Endodermal cell (in vitro differentiated cells): Measurements from ENCODE around the gene ANKRD6. TPM values are rescaled to one million over a fixed set of nuclear protein-coding genes. Genes with fewer than 3 reads are reported as not detected.
"Not testable (repeated sequence)": the region's sequence is repeated elsewhere in the genome, so short reads cannot be mapped to it uniquely, and the experiment has no call there.

Source experiments
- DNase-seq: peaks from one replicate; pipeline ENCODE4 v3.0.0-alpha.2; 2017
- H3K27ac ChIP-seq: 2 replicates; pipeline ENCODE4 v1.5.1; 2013; ENCODE audit warnings: mild to moderate bottlenecking, low read depth, low read length, moderate library complexity
- H3K27me3 ChIP-seq: 2 replicates; pipeline ENCODE4 v1.6.1; 2013; ENCODE audit warnings: mild to moderate bottlenecking, low read length, moderate library complexity; ENCODE audit not compliant: insufficient read depth, control insufficient read depth, poor library complexity, severe bottlenecking
- H3K36me3 ChIP-seq: 2 replicates; pipeline ENCODE4 v1.7.0; 2013; ENCODE audit warnings: mild to moderate bottlenecking, low read length, moderate library complexity; ENCODE audit not compliant: control insufficient read depth, insufficient read depth
- H3K4me1 ChIP-seq: one replicate; pipeline ENCODE4 v1.7.0; 2013; ENCODE audit warnings: low read length; ENCODE audit not compliant: control insufficient read depth, insufficient read depth
- H3K4me3 ChIP-seq: 2 replicates; pipeline ENCODE4 v1.5.1; 2013; ENCODE audit warnings: mild to moderate bottlenecking, low read length, moderate library complexity
- H3K9ac ChIP-seq: 2 replicates; pipeline ENCODE4 v1.6.1; 2013; ENCODE audit warnings: mild to moderate bottlenecking, low read length, moderate library complexity; ENCODE audit not compliant: poor library complexity, severe bottlenecking; ENCODE audit errors: extremely low read depth
- H3K9me3 ChIP-seq: 2 replicates; pipeline ENCODE4 v1.6.1; 2013; ENCODE audit warnings: mild to moderate bottlenecking, low read length, moderate library complexity; ENCODE audit not compliant: control insufficient read depth
- H3K27ac Mint-ChIP-seq: 2 replicates; pipeline ENCODE4 v1.8.0; 2020; ENCODE audit warnings: mixed read lengths
- H3K27me3 Mint-ChIP-seq: 2 replicates; pipeline ENCODE4 v1.8.0; 2021; ENCODE audit warnings: mild to moderate bottlenecking, mixed read lengths; ENCODE audit not compliant: insufficient read depth
- H3K36me3 Mint-ChIP-seq: 2 replicates; pipeline ENCODE4 v1.8.0; 2020; ENCODE audit warnings: low read depth, mixed read lengths
- H3K4me1 Mint-ChIP-seq: 2 replicates; pipeline ENCODE4 v1.8.0; 2020; ENCODE audit warnings: mixed read lengths
- H3K4me3 Mint-ChIP-seq: 2 replicates; pipeline ENCODE4 v1.8.0; 2020; ENCODE audit warnings: mild to moderate bottlenecking, moderate library complexity, mixed read lengths
- H3K9me3 Mint-ChIP-seq: 2 replicates; pipeline ENCODE4 v1.8.0; 2020; ENCODE audit warnings: mild to moderate bottlenecking, mixed read lengths
- CTCF ChIP-seq: fragments of 200-600 bp; sonication (generic); conservative IDR thresholded peaks from 2 replicates; pipeline ENCODE4 v1.5.0; 2021; ENCODE audit warnings: antibody characterized with exemption, mild to moderate bottlenecking
- WGBS, 2 experiments: methylation state at CpG; one replicate each; pipeline versions ENCODE4 v1.1.5 to v1.1.7; 2013; ENCODE audit warnings: missing lambda C conversion rate in 2 of 2, mixed read lengths in 1 of 2; ENCODE audit not compliant: insufficient coverage in 1 of 2, insufficient read length in 1 of 2; 5-methylcytosine and 5-hydroxymethylcytosine counted together
- total RNA-seq, 2 donors: library from RNA; stranded (reverse); fragmentation: NEBNext Ultra II Directional in 1 of 2; extraction: Animal tissue kit (Norgen Biotek cat#: 25700) in 1 of 2; gene quantifications; 2 replicates in 1 of 2; 3 replicates in 1 of 2; pipeline ENCODE4 v1.2.1, GENCODE V29; 2021

The ANKRD6 gene
- total RNA-seq, 2 donors from 2014 or later, result 88.7 to 110 TPM

GRCh38 chr6:89392823-89393222 is 40.1 kb upstream of the ANKRD6 start:
- no peak overlapping the region for H3K27ac Mint-ChIP-seq
- Histone ChIP-seq H3K27me3 (no peaks in the 10 kb centered on the region), H3K4me1 (no peaks in the 10 kb centered on the region), H3K4me3 (no peak overlapping the region), H3K36me3 (no peaks in the 10 kb centered on the region), H3K9me3 (no peaks in the 10 kb centered on the region), H3K9ac (no peak overlapping the region), H3K27ac (no peak overlapping the region)
- H3K9me3 Mint-ChIP-seq, result peaks cover 7% of the 10 kb centered on the region
- no peak overlapping the region for H3K4me3 Mint-ChIP-seq
- peaks cover 11% of the 10 kb centered on the region for H3K27me3 Mint-ChIP-seq
- no peak for DNase-seq
- TF ChIP-seq CTCF, result no peak
- H3K4me1 Mint-ChIP-seq, result no peaks in the 10 kb centered on the region
- H3K36me3 Mint-ChIP-seq, result no peaks in the 10 kb centered on the region

- H3K27ac ChIP-seq, result no peak overlapping the region
- no peaks in the 10 kb centered on the region for H3K36me3 ChIP-seq
- H3K36me3 Mint-ChIP-seq, result no peaks in the 10 kb centered on the region
- no peak overlapping the region for H3K9ac ChIP-seq
- H3K4me3 Mint-ChIP-seq, result no peak overlapping the region
- WGBS, 2 experiments, result 96% methylated on average over 1 of the region's 1 CpG; no CpG with 5 or more reads in 1 of the 2 experiments
- peaks cover 11% of the 10 kb centered on the region for H3K27me3 Mint-ChIP-seq
- H3K4me1 Mint-ChIP-seq, result peaks cover 3% of the 10 kb centered on the region
- DNase-seq, result no peak
- H3K9me3 ChIP-seq, result no peaks in the 10 kb centered on the region
- H3K27me3 ChIP-seq, result no peaks in the 10 kb centered on the region
- H3K4me3 ChIP-seq, result no peak overlapping the region
- H3K4me1 ChIP-seq, result no peaks in the 10 kb centered on the region
- H3K9me3 Mint-ChIP-seq, result peaks cover 7% of the 10 kb centered on the region
- TF ChIP-seq CTCF, result no peak
- H3K27ac Mint-ChIP-seq, result no peak overlapping the region
Observed at GRCh38 chr6:89393659-89394058, 39.3 kb upstream of the ANKRD6 start.

- H3K4me1 Mint-ChIP-seq, DNase-seq, H3K4me3 ChIP-seq, H3K4me1 ChIP-seq, H3K9ac ChIP-seq, H3K27ac Mint-ChIP-seq, H3K9me3 Mint-ChIP-seq, H3K36me3 Mint-ChIP-seq, H3K9me3 ChIP-seq, H3K4me3 Mint-ChIP-seq, H3K36me3 ChIP-seq, H3K27ac ChIP-seq: not testable (repeated sequence)
- H3K27me3 ChIP-seq, result peaks cover 33% of the 10 kb centered on the region
- peak; percentile 41 for TF ChIP-seq CTCF
- whole genome bisulfite sequencing, 2 experiments, result 65 to 80% methylated on average over 2 to 4 of the region's 4 CpGs
- peaks cover 44% of the 10 kb centered on the region for H3K27me3 Mint-ChIP-seq
Observed at GRCh38 chr6:89397884-89398283, 35.1 kb upstream of the ANKRD6 start.
